ENCODE results near the gene CHST11.

GRCh38 chr12:104748790-104749189 is 292.0 kb downstream of the CHST11 start:
- TF ChIP-seq CTCF (IDR thresholded peaks at IDR 0.05) (no peak), ZFX (IDR thresholded peaks at IDR 0.05; ENCODE audit: borderline replicate concordance) (no peak)

Data from 22Rv1 (cell line).